Subcutaneous abdominal adipose tissue (tissue), 5 donors: ENCODE data around the gene RBM38.

Source experiments
- H3K27ac ChIP-seq: one replicate; pipeline ENCODE4 v1.7.0; 2013; ENCODE audit warnings: low read depth, mild to moderate bottlenecking, inconsistent platforms, low read length, moderate library complexity
- H3K27me3 ChIP-seq, 5 donors: one replicate each; pipeline ENCODE4 v1.7.0; 2013; ENCODE audit warnings: low read length in 5 of 5, inconsistent platforms in 1 of 5; ENCODE audit not compliant: control insufficient read depth in 5 of 5, insufficient read depth in 4 of 5
- H3K36me3 ChIP-seq, 5 donors: one replicate each; pipeline ENCODE4 v1.7.0; 2013; ENCODE audit warnings: low read length in 5 of 5; ENCODE audit not compliant: control insufficient read depth in 5 of 5, insufficient read depth in 5 of 5
- H3K4me1 ChIP-seq, 5 donors: one replicate each; pipeline ENCODE4 v1.7.0; 2013; ENCODE audit warnings: low read length in 5 of 5, mild to moderate bottlenecking in 3 of 5, moderate library complexity in 1 of 5; ENCODE audit not compliant: control insufficient read depth in 5 of 5, insufficient read depth in 5 of 5
- H3K4me3 ChIP-seq, 5 donors: one replicate each; pipeline ENCODE4 v1.7.0; 2013; ENCODE audit warnings: low read length in 5 of 5, low read depth in 1 of 5
- H3K9ac ChIP-seq, 5 donors: one replicate each; pipeline ENCODE4 v1.7.0; 2013; ENCODE audit warnings: low read length in 5 of 5, mild to moderate bottlenecking in 4 of 5, moderate library complexity in 3 of 5
- H3K9me3 ChIP-seq, 5 donors: one replicate each; pipeline ENCODE4 v1.7.0; 2013; ENCODE audit warnings: low read length in 5 of 5; ENCODE audit not compliant: control insufficient read depth in 5 of 5
- donor health status: healthy.
- donor health status: healthy.
- donor health status: healthy.
- donor health status: healthy.
- donor health status: healthy.

Gene RBM38

DNA sequence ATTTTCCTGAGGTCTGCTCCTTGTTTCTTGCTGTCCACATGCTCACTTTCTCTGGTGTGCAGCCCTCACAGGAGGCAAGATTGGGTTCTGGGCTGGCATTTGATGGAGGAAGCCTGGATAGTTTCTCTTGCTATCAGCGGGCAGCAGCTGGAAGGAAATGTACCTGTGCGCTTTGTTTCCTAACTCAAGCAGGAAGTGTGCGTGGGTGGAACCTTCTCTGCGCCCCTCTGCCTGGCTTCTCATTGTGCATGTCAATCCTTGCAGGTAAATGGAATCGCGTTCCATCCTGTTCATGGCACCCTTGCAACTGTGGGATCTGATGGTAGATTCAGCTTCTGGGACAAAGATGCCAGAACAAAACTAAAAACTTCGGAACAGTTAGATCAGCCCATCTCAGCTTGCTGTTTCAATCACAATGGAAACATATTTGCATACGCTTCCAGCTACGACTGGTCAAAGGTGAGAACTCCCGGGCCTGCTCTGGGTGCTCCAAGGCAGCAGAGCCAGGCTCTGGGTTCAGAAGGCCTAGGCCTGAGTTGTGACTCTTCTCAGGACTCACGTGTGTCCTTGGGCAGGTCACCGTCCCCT is 16.8 kb upstream of the RBM38 start:
- H3K4me3 ChIP-seq: peak overlapping the region in 1 of 5 donors; percentile 16
- H3K27ac ChIP-seq: no peak overlapping the region
- peaks cover 22 to 92% (median 85%) of the 10 kb centered on the region in 5 donors for H3K36me3 ChIP-seq

DNA sequence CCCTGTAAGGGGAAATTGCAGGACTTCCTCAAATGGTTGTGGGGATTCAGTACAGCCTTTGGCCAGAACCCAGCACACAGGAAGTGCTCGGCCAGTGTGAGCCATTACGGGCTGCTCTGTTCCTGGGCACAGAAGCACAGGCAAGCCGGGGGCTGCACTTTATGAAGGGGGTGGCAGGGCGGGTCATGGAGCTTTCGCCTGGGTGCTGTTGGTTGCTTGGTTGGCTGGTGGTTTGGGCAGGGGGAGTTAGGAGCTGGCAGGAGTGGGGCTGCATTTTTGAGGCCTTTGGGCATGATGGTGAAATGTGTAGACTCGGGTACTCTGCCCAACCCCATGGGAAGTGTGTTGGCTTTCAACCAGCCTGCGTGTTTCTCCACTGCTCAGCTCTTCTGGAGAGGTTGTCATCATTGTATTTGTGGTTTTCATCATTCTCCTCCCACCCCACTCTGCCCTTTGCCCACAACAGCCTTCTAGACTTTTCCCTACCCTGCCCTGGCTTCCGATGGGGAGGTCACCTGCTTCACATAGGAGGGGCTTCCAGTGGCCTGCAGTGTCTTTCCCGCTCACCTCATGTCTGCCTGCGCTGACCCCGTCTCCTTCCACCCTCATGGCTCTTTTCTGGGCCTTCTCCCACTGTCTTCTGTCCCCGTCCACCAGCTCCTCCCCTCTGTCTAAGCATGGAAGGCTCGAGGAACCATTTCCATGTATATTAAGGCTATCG is 16.1 kb upstream of the RBM38 start:
- H3K27me3 ChIP-seq: no peaks in the 10 kb centered on the region
- peaks cover 21 to 89% (median 79%) of the 10 kb centered on the region in 5 donors for H3K36me3 ChIP-seq
- no peaks in the 10 kb centered on the region for H3K9me3 ChIP-seq
- H3K27ac ChIP-seq: peak overlapping the region; percentile 67
- H3K4me3 ChIP-seq: peak overlapping the region in 2 of 5 donors; percentile 11 to 25
- H3K9ac ChIP-seq: peak overlapping the region in 4 of 5 donors; percentile 30 to 35 (median 35)
- H3K4me1 ChIP-seq: peaks cover 1 to 21% (median 20%) of the 10 kb centered on the region in 5 donors

More for the DNA sequence above, 16.8 kb upstream of the RBM38 start:
- H3K9ac ChIP-seq: peak overlapping the region in 1 of 5 donors; percentile 18
- no peaks in the 10 kb centered on the region for H3K9me3 ChIP-seq
- peaks cover 1 to 21% (median 20%) of the 10 kb centered on the region in 5 donors for H3K4me1 ChIP-seq
- no peaks in the 10 kb centered on the region for H3K27me3 ChIP-seq

DNA sequence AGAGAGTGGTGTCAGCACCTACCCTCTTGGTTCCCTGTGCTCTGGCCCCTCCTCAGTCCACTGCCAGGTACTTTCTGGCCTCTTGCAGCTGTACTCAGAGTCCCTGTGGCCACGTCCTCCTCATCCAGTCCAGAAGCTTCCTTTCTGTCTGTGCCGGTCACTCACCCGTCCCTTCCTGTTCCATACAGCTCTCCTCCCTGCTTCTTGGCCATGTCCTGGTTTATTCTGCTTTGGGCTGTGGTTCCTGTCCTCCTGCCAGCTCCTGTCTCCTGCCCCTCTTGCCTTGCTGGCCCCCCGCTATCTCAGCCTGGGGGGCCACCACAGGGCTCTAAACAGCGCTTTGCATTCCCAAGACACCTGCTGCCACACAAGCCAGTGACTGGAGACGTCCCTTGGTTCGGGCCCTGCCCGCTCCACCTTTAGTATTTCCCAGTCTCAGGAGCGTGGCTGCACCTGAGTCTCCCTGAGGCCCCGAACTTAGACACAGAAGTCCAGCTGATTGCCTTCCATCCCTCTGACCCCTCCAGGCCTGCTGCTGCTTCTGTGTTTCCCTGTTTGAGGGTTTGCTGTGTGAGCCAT is 15.5 kb upstream of the RBM38 start:
- Histone ChIP-seq H3K27me3 (no peaks in the 10 kb centered on the region), H3K9me3 (no peaks in the 10 kb centered on the region), H3K36me3 (peaks cover 18 to 89% (median 79%) of the 10 kb centered on the region in 5 donors), H3K4me3 (peak overlapping the region in 2 of 5 donors; percentile 3 to 5), H3K9ac (peak overlapping the region in 3 of 5 donors; percentile 30 to 35 (median 35)), H3K27ac (peak overlapping the region; percentile 67), H3K4me1 (peaks cover 1 to 21% (median 20%) of the 10 kb centered on the region in 5 donors)

DNA sequence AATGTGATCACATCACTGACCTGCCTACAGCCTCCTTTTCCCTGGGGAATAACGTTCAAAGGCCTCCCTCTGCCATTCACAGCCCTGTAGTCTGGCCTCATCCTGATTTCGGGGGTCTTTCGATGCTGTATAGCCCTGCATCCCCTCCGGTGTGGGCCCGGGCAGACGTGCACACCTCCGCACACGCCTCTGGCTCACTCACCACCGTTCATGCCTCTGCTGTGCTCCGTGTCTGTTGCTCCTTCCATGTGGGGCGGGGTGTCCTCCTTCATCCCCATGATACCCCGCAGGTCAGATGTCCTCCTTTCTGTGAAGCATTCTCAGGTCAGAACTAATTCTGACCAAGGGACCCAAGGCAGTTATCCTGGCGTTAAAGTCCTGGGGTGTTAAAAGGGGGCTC is 13.8 kb upstream of the RBM38 start:
- Histone ChIP-seq H3K4me3 (no peak overlapping the region), H3K27ac (no peak overlapping the region), H3K4me1 (peaks cover 1 to 21% (median 20%) of the 10 kb centered on the region in 5 donors), H3K27me3 (no peaks in the 10 kb centered on the region), H3K9ac (no peak overlapping the region), H3K9me3 (no peaks in the 10 kb centered on the region), H3K36me3 (peaks cover 8 to 74% (median 66%) of the 10 kb centered on the region in 5 donors)

DNA sequence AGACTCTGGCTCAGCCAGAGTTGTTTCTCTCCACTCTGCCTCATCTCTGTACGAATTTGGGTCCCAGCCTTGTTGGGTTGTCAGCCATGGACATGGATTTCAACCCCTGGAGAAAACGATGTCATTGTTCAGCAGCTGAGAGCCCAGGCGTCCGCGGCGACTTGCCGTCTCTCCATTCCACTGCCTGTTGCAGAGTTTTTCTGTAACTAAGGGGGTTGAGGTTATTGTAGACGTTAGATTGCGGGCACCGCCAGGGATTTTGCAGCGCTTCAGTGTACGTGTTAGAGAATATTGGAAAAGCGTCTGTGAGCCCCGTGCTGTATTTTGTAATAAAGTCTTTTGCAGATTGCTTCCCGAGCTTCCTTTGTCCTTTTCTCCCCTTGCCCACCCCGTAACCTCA is 13.1 kb upstream of the RBM38 start:
- Histone ChIP-seq H3K36me3 (peaks cover 8 to 70% (median 59%) of the 10 kb centered on the region in 5 donors), H3K4me1 (peaks cover 1 to 21% (median 20%) of the 10 kb centered on the region in 5 donors), H3K9me3 (no peaks in the 10 kb centered on the region), H3K9ac (no peak overlapping the region), H3K27ac (no peak overlapping the region), H3K27me3 (no peaks in the 10 kb centered on the region), H3K4me3 (no peak overlapping the region)

DNA sequence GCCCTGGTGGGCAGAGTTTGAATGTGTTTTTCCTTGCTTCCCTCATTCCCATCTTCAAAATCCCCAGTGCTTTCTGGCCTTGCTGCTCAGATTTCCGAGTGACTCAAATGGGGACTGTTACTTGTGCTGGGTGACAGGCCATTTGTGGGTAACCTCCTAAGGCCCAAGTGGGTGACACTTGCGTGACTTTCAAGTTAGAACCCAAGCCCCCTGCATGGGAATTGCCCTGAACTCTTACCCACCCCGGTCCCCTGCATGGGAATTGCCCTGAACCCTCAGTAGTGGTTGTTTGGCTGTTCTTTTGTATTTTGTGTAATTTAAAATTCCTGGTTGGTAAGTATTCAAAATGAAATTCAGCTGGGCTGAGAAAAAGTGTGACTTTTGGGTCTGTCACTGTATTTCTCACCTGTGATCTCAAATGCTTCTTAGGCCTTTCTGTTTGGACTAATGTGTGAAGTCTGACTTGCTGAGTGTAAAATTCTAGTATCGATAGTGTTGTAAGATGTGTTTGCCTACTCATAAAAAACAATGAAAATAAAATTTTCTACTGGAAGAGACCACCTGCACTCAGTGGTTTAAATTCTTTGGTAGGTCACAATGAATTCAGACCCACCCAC is 12.4 kb upstream of the RBM38 start:
- H3K4me3 ChIP-seq: no peak overlapping the region
- H3K36me3 ChIP-seq: peaks cover 4 to 64% (median 52%) of the 10 kb centered on the region in 5 donors
- no peak overlapping the region for H3K27ac ChIP-seq
- H3K9ac ChIP-seq: no peak overlapping the region
- no peaks in the 10 kb centered on the region for H3K9me3 ChIP-seq
- H3K4me1 ChIP-seq: peaks cover 1 to 21% (median 20%) of the 10 kb centered on the region in 5 donors
- H3K27me3 ChIP-seq: no peaks in the 10 kb centered on the region

DNA sequence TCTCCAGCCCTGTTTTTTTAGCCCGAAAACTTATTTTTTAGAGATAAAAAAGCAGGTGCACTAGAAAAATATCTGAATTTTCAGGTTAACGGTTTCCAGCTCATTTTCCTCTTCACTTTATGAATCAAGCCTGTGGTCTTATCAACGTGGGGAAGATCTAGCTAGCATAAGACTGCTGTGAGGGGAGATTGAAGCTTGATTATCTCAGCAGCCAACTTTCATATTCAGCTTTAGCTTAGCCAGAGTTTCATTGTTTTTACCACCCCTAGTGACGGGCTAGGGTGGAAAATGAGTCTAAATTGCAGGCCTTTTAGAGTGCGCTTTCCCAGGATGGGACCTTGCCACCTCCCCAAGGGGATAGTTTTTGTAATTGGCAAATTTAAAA is 11.9 kb upstream of the RBM38 start:
- Histone ChIP-seq H3K4me1 (peaks cover under 1 to 18% (median 17%) of the 10 kb centered on the region in 5 donors), H3K9ac (no peak overlapping the region), H3K4me3 (no peak overlapping the region), H3K36me3 (peaks cover 4 to 60% (median 50%) of the 10 kb centered on the region in 5 donors), H3K27ac (no peak overlapping the region), H3K27me3 (no peaks in the 10 kb centered on the region), H3K9me3 (no peaks in the 10 kb centered on the region)

DNA sequence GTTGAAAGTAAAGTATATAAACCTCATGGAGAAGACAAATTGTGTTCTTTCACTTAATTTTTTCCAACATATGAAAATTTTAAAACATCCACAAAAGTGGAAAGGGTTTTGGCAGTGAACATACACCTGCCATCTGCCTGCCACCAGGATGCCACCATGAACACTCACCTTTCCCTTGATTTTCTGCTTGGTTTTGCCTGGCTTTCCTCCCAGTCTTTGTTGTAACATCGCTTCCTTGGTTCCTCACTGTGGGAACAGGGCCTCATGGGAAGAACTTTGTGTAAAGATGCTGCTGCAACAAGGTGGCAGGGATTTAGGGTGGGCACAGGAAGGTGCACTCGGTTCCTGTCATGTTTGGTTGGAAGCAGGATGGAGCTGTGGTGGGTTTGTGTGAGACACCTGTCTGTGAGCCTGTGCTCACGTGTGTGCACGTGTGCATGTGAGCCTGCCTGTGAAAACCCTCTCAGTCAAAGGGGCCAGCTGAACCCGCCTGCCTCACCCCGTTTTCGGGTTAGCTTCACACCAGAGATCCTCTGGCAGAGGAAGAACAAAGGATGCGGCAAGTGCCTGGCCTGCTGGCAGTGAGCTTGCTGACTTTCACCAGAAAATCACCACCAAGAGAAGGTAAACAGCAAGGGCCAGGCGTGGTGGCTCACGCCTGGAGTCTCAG is 11.0 kb upstream of the RBM38 start:
- no peaks in the 10 kb centered on the region for H3K27me3 ChIP-seq
- no peak overlapping the region for H3K27ac ChIP-seq
- peaks cover 4 to 50% (median 40%) of the 10 kb centered on the region in 5 donors for H3K36me3 ChIP-seq
- H3K9ac ChIP-seq: no peak overlapping the region
- no peak overlapping the region for H3K4me3 ChIP-seq
- peaks cover 0 to 17% (median 11%) of the 10 kb centered on the region in 5 donors for H3K4me1 ChIP-seq
- no peaks in the 10 kb centered on the region for H3K9me3 ChIP-seq

DNA sequence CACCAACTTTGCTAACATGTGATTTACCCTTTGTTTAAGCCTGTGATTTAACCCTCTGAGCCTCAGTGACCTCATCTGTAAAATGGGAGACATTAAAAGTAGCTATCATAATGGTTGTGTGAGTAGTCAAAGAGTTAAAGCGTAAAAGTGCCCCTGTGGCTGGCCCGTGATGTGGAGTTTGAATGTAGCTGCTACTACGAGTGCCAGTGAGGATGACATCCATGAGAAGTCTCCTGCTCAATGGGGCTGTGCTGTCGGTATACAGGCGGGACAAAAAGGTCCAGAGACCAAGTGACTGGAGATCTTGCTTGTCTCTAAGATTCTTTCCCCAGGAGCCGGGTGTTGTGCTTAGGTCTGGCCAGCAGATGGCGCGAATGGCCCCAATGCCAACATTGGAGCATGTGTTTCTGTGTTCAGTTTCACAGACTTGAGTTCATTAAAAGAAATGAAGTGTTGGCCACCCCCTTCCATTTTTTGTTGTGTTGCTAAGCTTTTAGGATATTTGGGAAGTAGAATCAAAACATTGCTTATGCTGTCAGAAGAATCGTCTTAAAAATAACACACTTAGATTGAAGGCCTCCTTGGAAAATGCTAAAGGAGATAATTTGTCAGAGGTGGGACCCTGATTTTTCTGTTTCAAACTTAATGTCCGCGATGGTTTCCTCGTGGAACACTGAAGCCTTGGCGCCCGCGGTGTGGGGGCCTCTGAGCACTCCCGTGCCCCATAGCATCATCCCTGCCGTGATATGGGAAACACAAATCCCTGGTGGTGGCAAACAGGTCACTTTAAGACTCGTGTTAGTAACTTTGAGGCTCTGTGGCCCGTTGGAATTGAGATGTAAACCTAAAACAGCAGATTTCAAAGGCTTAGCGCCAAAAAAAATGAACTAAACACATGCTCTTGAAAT is 9.3 kb upstream of the RBM38 start:
- H3K9me3 ChIP-seq: peaks cover 0 to 7% (median 0%) of the 10 kb centered on the region in 5 donors
- H3K27ac ChIP-seq: no peak overlapping the region
- H3K4me1 ChIP-seq: peaks cover 0 to 12% (median 7%) of the 10 kb centered on the region in 5 donors
- H3K9ac ChIP-seq: no peak overlapping the region
- H3K4me3 ChIP-seq: no peak overlapping the region
- H3K27me3 ChIP-seq: no peaks in the 10 kb centered on the region
- H3K36me3 ChIP-seq: peaks cover 4 to 34% (median 28%) of the 10 kb centered on the region in 5 donors
